Measurements from ENCODE around the gene BABAM2.
"Not testable (repeated sequence)": the region's sequence is repeated elsewhere in the genome, so short reads cannot be mapped to it uniquely, and the experiment has no call there.

Gene BABAM2

DNA sequence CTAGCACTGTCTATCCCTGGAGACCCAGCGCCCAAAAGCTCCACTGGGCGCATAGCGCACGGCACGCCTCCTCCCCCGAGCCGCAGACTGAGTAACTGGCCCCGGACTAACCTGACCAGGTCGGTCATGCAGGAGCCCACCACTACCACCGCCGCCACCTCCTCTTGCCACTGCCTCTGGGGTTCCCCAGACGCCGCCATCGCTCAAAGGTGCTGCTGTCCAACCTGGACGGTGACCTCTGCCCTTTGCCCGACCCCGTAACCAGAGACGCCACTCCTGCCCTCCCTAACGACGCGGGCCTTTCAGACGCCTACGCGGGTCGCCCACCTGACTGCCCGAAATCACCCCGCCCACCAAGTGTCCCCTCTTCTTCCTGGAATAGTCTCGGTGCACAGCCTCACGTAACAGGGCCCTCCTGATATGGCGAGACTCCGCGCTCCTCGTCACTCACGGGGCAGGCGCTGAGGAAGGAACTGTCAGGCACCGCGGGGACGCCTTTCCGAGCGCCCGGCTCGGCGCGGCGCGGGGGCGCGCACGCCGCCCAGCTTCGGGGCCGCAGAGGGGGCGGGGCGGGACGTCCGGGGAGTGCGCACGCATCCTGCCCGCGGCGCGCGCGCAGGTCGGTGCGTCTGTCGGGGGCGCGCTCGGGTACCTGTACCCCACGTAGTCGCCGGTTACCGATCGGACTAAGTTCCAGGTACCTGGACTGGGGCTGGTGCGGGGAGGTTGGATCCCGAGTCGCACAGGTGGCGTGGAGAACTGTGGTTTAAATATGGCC lies at the start of gene BABAM2, which contains the start of gene RBKS:
Gene BABAM2 (plus strand): TSS at position 584 of the 778 bp plus-strand sequence. CDS start 3,828 bp downstream, outside the sequence.
Gene RBKS (minus strand): TSS at position 242 of the 778 bp plus-strand sequence. CDS start 42 bp downstream, at position 200.
- DNase-seq (ENCODE audit: low read depth in 3 of 3) = peak; percentile 77 to 86 (median 82)

DNA sequence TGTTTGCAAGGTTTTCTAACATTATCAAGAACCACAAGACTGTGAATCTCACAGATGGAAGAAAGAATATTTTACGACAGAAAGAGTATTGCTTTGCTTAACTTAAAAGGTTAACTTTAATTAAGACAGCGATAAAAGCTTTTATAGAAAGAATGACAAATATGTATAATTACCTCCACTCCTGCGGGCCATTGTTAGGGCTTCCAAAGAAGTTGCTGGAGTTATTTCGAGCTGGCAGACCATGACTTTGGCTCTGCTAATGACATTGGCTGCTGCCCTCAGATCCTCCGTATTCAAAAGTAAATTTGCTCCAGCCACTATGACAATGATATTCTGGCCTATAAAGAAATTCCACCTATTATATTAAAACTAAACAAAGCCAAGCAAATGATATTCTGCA lies 47.6 kb upstream of the BABAM2 start:
- DNase-seq (ENCODE audit: low read depth in 3 of 3) = no peak

DNA sequence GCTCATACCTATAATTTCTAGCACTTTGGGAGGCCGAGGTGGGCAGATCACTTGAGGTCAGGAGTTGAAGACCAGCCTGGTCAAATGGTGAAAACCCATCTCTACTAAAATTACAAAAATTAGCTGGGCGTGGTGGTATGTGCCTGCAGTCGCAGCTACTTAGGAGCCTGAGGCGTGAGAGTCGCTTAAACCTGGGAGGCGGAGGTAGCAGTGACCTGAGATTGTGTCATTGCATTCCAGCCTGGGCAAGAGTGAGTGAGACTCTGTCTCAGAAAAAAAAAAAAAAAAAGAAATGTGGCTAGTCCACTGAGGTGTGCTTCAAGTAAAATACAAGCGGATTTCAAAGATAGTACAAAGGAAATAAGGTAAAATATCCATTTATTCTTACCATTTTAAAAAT lies 46.5 kb upstream of the BABAM2 start:
- DNase-seq (ENCODE audit: low read depth in 3 of 3) = no peak

- DNase-seq (ENCODE audit: low read depth in 3 of 3) = no peak
Measured at GRCh38 chr2:27844821-27845255, 45.7 kb upstream of the BABAM2 start.

DNA sequence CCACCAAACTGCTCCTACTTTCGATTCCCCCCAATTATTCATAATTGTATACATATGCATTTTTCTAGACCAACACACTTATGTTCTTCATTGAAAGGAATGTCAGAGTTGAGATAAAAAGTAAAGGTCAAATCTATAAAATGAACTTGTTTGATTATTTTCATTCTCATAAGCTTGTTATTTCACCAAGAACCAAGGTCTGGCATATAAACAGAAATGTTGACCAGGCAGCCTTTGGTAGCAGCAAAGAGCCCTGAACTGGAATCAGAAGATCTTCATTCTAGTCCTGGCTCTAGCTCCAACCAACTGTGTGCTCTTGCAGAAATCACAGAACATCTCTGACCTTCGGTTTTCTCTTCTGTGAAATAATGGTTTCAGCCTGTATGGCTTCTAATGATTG lies 43.2 kb upstream of the BABAM2 start:
- DNase-seq (ENCODE audit: low read depth in 3 of 3) = no peak

GRCh38 chr2:27849558-27850205 lies 40.8 kb upstream of the BABAM2 start:
- no peak for DNase-seq (ENCODE audit: low read depth in 3 of 3)

DNA sequence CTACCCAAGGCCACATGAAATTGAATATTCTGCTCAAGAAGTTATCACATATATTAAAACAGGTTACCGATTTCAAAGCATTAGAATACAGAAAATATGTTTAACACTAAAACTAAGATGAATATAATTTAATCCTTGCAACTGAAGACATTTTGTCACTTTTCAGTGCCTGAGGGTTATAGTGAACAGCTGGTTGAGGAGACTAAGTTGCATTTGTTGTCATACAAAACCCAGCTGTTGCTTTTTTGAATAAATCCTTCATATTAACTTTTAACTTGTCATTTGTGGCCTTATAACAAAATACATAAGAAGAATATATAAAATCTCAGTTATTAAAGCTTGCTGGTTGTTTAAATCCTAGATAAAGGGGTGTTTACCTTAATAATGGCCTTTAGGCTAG lies 37.8 kb upstream of the BABAM2 start:
- no peak for DNase-seq (ENCODE audit: low read depth in 3 of 3)

GRCh38 chr2:27854229-27854862 lies 36.2 kb upstream of the BABAM2 start:
- no peak for DNase-seq (ENCODE audit: low read depth in 3 of 3)

GRCh38 chr2:27855476-27855875 lies 35.1 kb upstream of the BABAM2 start:
- no peak for DNase-seq (ENCODE audit: low read depth in 3 of 3)

GRCh38 chr2:27856386-27856785 lies 34.1 kb upstream of the BABAM2 start:
- no peak for DNase-seq (ENCODE audit: low read depth in 3 of 3)

DNA sequence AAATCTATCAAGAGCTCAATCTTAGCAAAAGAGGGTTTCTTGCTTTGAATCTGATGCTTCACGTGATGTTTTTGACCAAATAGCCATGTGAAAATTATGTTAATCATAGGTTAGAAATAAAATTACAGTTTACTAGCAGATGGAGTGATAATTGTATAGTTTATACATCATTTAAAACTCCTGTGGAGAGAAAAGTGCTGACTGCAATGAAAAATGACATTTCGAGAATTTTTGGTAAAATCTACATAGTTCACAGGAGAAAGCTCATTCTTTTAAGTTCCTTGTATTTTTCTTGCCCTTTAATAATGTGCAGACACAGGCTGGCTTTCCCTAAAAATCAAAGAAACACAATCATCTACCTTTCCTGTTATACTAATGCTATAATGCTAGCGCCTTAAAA lies 33.6 kb upstream of the BABAM2 start:
- no peak for DNase-seq (ENCODE audit: low read depth in 3 of 3)

- DNase-seq (ENCODE audit: low read depth in 3 of 3) = no peak
Measured at GRCh38 chr2:27857417-27858172, 32.9 kb upstream of the BABAM2 start.

- no peak for DNase-seq (ENCODE audit: low read depth in 3 of 3)
Measured at GRCh38 chr2:27860111-27860510, 30.4 kb upstream of the BABAM2 start.

DNA sequence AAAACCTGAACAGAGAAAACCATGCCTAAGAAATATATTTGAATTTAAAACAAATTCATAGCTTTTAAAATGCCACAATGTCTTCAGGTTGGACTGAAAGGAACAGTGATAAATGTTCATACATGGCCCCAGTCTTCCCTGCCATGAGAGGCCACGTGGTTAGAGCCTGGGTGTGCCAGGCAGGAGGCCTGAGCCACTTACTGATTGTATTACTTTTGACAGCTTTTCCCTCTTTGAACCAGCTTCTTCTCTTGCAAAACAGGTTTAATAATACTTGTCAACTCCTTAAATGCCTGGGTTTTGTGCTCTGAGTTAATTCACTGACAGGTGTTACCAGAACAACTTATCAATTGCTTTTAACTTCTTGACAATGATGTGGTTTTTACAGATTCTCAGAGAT lies 27.4 kb upstream of the BABAM2 start:
- DNase-seq (ENCODE audit: low read depth in 3 of 3) = no peak

- not testable (repeated sequence) for DNase-seq (ENCODE audit: low read depth in 3 of 3)
Measured at GRCh38 chr2:27863955-27864354, 26.6 kb upstream of the BABAM2 start.

- no peak for DNase-seq (ENCODE audit: low read depth in 3 of 3)
Measured at GRCh38 chr2:27866237-27866636, 24.3 kb upstream of the BABAM2 start.

DNA sequence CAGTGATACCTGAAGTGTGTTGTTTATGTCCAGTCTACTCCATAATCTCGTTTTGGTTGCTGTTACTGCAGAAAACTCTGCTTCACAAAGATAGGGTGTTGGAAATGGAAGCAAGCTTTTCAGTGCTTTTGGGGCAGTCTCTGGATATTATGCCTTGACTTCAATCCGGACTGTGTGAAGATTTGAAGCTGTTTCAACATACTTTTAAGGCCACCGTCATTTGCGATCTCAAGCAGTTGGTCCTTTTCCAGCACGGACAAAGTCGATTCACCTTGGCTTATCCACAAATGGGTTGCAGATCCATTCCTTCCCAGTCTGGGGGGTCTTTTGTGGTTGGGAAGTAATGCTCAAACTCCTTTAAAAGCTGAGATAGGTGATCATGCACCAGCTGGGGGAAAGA lies 20.8 kb upstream of the BABAM2 start:
- no peak for DNase-seq (ENCODE audit: low read depth in 3 of 3)

- DNase-seq (ENCODE audit: low read depth in 3 of 3) = no peak
Measured at GRCh38 chr2:27870724-27871123, 19.8 kb upstream of the BABAM2 start.

DNA sequence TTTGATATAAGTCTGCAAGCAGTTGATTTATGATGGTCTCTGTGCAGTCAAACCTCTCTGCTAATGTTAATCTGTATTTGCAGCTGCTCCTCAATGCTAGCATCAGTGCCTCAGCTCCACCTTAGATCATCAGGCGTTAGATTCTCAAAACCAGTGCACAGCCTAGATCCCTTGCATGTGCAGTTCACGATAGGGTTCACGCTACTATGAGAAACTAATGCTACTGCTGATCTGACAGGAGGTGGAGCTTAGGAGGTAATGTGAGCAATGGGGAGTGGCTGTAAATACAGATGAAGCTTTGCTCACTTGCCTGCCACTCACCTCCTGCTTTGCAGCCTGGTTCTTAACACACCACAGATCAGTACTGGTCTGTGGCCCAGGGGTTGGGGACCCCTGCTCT lies 18.7 kb upstream of the BABAM2 start:
- DNase-seq (ENCODE audit: low read depth in 3 of 3) = no peak

- no peak for DNase-seq (ENCODE audit: low read depth in 3 of 3)
Measured at GRCh38 chr2:27873091-27873490, 17.4 kb upstream of the BABAM2 start.

DNA sequence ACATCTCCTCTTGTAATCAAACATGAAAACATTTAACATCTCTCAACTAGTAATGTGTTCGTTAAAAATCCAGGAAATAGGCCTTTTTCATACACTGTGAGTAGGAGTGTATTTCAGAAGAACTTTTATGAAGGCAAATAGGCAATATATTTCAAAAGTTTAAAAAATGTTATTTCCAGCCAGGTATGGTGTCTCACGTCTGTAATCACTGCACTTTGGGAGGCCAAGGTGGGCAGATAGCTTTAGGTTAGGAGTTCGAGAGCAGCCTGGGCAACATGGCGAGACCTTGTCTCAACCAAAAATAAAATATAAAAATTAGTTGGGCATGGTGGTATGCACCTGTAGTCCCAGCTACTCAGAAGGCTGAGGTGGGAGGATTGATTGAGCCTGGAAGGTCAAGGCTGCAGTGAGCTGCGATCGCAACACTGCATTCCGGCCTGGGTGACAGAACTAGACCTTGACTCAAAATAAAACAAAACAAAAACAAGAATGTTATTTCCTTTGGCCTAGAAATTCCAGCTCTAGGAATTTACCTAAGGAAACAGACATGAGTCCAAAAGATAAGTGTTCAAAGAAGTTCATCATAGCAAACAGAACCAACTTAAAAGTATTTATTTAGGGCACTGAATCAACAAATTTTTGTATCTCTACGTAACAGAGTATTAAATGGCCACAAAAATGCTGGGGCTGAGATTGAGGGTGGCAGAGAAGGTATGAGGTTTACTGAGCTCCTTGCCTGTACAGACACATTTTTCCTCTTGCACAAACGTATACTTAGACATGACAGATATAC lies 15.2 kb upstream of the BABAM2 start:
- no peak for DNase-seq (ENCODE audit: low read depth in 3 of 3)
